Measurements from ENCODE around the gene CNTNAP2.

CNTNAP2 gene

GRCh38 chr7:146740039-146740438 lies 623.4 kb downstream of the CNTNAP2 start:
- no peak overlapping the region for H3K4me3 ChIP-seq (replicated peaks; ENCODE audit: low read depth, low read length)
- DNase-seq (ENCODE audit: extremely low read depth, low read depth): no peak
- TF ChIP-seq CTCF (IDR thresholded peaks at IDR 0.05; ENCODE audit: low read depth, low read length, missing control alignments): no peak

GRCh38 chr7:146741911-146742310 lies 625.3 kb downstream of the CNTNAP2 start:
- H3K4me3 ChIP-seq (replicated peaks; ENCODE audit: low read depth, low read length): no peak overlapping the region
- DNase-seq (ENCODE audit: extremely low read depth, low read depth): no peak
- TF ChIP-seq CTCF (IDR thresholded peaks at IDR 0.05; ENCODE audit: low read depth, low read length, missing control alignments): no peak

GRCh38 chr7:146754385-146754784 lies 637.8 kb downstream of the CNTNAP2 start:
- no peak overlapping the region for H3K4me3 ChIP-seq (replicated peaks; ENCODE audit: low read depth, low read length)
- DNase-seq (ENCODE audit: extremely low read depth, low read depth): no peak
- TF ChIP-seq CTCF (IDR thresholded peaks at IDR 0.05; ENCODE audit: low read depth, low read length, missing control alignments): no peak

- no peak for TF ChIP-seq CTCF (IDR thresholded peaks at IDR 0.05; ENCODE audit: low read depth, low read length, missing control alignments)
- H3K4me3 ChIP-seq (replicated peaks; ENCODE audit: low read depth, low read length): no peak overlapping the region
- DNase-seq (ENCODE audit: extremely low read depth, low read depth): no peak
These were observed 639.0 kb downstream of the CNTNAP2 start for GRCh38 chr7:146755585-146755984.

GRCh38 chr7:146764458-146764857 lies 647.9 kb downstream of the CNTNAP2 start:
- TF ChIP-seq CTCF (IDR thresholded peaks at IDR 0.05; ENCODE audit: low read depth, low read length, missing control alignments): no peak
- no peak overlapping the region for H3K4me3 ChIP-seq (replicated peaks; ENCODE audit: low read depth, low read length)
- DNase-seq (ENCODE audit: extremely low read depth, low read depth): no peak

- no peak for DNase-seq (ENCODE audit: extremely low read depth, low read depth)
- H3K4me3 ChIP-seq (replicated peaks; ENCODE audit: low read depth, low read length): no peak overlapping the region
- no peak for TF ChIP-seq CTCF (IDR thresholded peaks at IDR 0.05; ENCODE audit: low read depth, low read length, missing control alignments)
These were observed 652.4 kb downstream of the CNTNAP2 start for GRCh38 chr7:146768957-146769356.

GRCh38 chr7:146772601-146773000 lies 656.0 kb downstream of the CNTNAP2 start:
- no peak overlapping the region for H3K4me3 ChIP-seq (replicated peaks; ENCODE audit: low read depth, low read length)
- no peak for DNase-seq (ENCODE audit: extremely low read depth, low read depth)
- TF ChIP-seq CTCF (IDR thresholded peaks at IDR 0.05; ENCODE audit: low read depth, low read length, missing control alignments): no peak
